ENCODE measurements around the gene DLG5. TPM values are rescaled to one million over a fixed set of nuclear protein-coding genes. Genes with fewer than 3 reads are reported as not detected.

Gene DLG5
- total and polyA plus RNA-seq, 4 donors = 6.6 to 33.2 (median 15.8) TPM

DNA sequence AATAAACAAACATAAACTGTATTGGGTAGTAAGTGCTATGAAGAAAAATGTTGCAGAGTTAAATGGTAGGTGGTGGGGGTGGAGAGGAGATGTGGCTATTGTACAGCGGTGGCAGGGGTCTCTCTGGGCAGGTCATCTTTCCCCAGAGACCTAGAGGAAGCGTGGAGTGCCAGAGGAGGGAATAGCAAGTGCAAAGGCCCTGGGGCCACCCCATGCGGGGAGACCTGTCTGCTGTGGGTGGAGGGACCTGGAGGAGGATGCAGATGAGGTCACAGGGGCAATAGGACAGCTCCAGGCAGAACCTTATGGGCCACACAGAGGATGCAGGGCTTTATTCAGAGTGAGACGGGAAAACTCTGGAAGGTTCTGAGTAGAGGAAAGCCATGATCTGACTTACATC lies 47.5 kb downstream of the DLG5 start:
- H3K27me3 ChIP-seq (ENCODE audit: control insufficient read depth in 3 of 3, insufficient read depth in 3 of 3, low read length in 2 of 3) = no peaks in the 10 kb centered on the region
- H3K9me3 ChIP-seq (ENCODE audit: control insufficient read depth in 4 of 4, insufficient read depth in 3 of 4, low read length in 3 of 4) = no peaks in the 10 kb centered on the region
- H3K27ac ChIP-seq (ENCODE audit: low read depth in 1 of 2, low read length in 1 of 2) = no peak overlapping the region
- H3K4me3 ChIP-seq = no peak overlapping the region
- no peak overlapping the region for H3K9ac ChIP-seq (ENCODE audit: insufficient read depth in 1 of 2, low read length in 2 of 2)
- H3K36me3 ChIP-seq (ENCODE audit: control insufficient read depth in 4 of 4, insufficient read depth in 4 of 4, low read length in 4 of 4) = peaks cover 0 to 3% (median 0%) of the 10 kb centered on the region in 4 donors
- no peak for DNase-seq
- TF ChIP-seq, protein P1, sequence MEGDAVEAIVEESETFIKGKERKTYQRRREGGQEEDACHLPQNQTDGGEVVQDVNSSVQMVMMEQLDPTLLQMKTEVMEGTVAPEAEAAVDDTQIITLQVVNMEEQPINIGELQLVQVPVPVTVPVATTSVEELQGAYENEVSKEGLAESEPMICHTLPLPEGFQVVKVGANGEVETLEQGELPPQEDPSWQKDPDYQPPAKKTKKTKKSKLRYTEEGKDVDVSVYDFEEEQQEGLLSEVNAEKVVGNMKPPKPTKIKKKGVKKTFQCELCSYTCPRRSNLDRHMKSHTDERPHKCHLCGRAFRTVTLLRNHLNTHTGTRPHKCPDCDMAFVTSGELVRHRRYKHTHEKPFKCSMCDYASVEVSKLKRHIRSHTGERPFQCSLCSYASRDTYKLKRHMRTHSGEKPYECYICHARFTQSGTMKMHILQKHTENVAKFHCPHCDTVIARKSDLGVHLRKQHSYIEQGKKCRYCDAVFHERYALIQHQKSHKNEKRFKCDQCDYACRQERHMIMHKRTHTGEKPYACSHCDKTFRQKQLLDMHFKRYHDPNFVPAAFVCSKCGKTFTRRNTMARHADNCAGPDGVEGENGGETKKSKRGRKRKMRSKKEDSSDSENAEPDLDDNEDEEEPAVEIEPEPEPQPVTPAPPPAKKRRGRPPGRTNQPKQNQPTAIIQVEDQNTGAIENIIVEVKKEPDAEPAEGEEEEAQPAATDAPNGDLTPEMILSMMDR (IDR thresholded peaks at IDR 0.05; ENCODE audit: control extremely low read depth, extremely low read depth) = no peak
- H3K4me1 ChIP-seq (ENCODE audit: control insufficient read depth in 5 of 5, insufficient read depth in 5 of 5, low read length in 5 of 5) = peaks cover 11 to 22% (median 12%) of the 10 kb centered on the region in 5 donors
- no peak for ATAC-seq (ENCODE audit: insufficient read depth, low FRiP score)
- 95 to 97% methylated on average over 4 of the region's 4 CpGs for WGBS, 2 donors

DNA sequence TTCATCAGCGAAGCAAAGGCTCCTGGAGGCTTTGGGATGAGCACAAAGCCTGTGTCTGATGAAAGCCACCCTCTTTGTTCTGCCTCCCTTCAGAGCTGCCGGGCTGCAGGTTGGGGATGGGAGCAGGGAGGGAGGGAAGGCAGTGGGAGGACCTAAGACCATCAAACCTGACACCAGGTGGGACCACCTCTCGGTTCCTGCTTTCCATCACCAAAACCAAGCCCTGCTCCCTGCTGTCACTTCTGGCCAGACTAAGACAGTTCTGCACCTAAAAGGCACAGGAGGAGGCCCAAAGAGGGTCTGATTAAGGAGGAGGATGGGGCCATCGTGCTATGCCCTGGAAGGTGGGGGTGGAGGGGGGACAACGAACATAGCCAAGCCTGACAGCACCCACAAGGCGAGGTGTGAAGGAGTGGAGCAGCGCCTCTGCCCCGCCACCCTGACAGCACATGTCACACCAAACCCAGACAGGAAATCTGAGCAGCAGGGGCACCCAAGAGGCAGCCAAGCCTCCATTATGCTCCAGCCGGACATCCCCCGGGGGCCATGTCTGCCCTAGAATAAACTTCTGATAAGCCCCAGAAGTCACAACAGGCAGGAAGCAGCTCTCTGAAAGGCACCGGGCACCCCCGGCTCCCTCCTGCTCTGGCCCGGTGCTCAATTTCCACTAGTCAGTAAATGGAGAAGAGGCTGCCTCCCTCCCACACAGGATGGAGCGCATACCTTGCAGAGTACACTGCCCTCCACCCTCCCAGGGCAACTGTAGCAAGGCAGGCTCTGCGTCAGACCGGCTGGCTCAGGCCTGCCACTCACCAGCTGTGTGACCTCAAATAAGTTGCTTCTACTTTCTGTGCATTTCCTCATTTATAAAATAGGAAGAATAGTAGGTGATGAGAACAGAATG lies 48.9 kb downstream of the DLG5 start:
- H3K4me3 ChIP-seq = no peak overlapping the region
- no peaks in the 10 kb centered on the region for H3K9me3 ChIP-seq (ENCODE audit: control insufficient read depth in 4 of 4, insufficient read depth in 3 of 4, low read length in 3 of 4)
- 30 to 35% methylated on average over 16 of the region's 16 CpGs for WGBS, 2 donors
- peaks cover 0 to 3% (median 0%) of the 10 kb centered on the region in 4 donors for H3K36me3 ChIP-seq (ENCODE audit: control insufficient read depth in 4 of 4, insufficient read depth in 4 of 4, low read length in 4 of 4)
- TF ChIP-seq, protein P1 (IDR thresholded peaks at IDR 0.05; ENCODE audit: control extremely low read depth, extremely low read depth) = no peak
- peak; percentile 44 for ATAC-seq (ENCODE audit: insufficient read depth, low FRiP score)
- DNase-seq = peak; percentile 49 to 62 (median 61)
- H3K4me1 ChIP-seq (ENCODE audit: control insufficient read depth in 5 of 5, insufficient read depth in 5 of 5, low read length in 5 of 5) = peaks cover 11 to 30% (median 19%) of the 10 kb centered on the region in 5 donors
- no peaks in the 10 kb centered on the region for H3K27me3 ChIP-seq (ENCODE audit: control insufficient read depth in 3 of 3, insufficient read depth in 3 of 3, low read length in 2 of 3)
- H3K9ac ChIP-seq (ENCODE audit: insufficient read depth in 1 of 2, low read length in 2 of 2) = no peak overlapping the region
- H3K27ac ChIP-seq (ENCODE audit: low read depth in 1 of 2, low read length in 1 of 2) = peak overlapping the region in 1 of 2 donors; percentile 37

DNA sequence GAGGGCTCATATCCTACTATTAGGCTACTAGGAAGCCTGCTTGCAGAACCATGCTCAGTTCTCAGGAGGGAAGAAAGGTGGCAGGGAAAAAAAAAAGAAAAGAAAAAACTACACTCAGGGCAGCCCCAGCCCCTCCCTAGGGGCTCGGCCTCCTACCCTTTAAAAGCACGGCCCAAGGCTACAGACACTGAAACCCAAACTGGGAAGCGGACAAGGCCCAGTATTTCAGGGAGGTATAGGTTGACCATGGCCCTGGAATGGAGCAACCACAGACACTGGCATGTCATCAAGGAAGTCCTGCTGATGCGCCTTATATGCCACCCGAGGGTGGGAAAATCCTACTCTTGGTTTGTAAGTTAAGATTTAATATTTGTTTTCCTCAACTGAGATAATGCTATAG lies 50.8 kb downstream of the DLG5 start:
- TF ChIP-seq, protein P1 (IDR thresholded peaks at IDR 0.05; ENCODE audit: control extremely low read depth, extremely low read depth) = no peak
- H3K4me3 ChIP-seq = no peak overlapping the region
- 94% methylated on average over 5 of the region's 5 CpGs for WGBS, 2 donors
- no peak overlapping the region for H3K27ac ChIP-seq (ENCODE audit: low read depth in 1 of 2, low read length in 1 of 2)
- no peak overlapping the region for H3K9ac ChIP-seq (ENCODE audit: insufficient read depth in 1 of 2, low read length in 2 of 2)
- ATAC-seq (ENCODE audit: insufficient read depth, low FRiP score) (no peak), DNase-seq (no peak)
- H3K9me3 ChIP-seq (ENCODE audit: control insufficient read depth in 4 of 4, insufficient read depth in 3 of 4, low read length in 3 of 4) = no peaks in the 10 kb centered on the region
- no peaks in the 10 kb centered on the region for H3K27me3 ChIP-seq (ENCODE audit: control insufficient read depth in 3 of 3, insufficient read depth in 3 of 3, low read length in 2 of 3)
- peaks cover 6 to 27% (median 21%) of the 10 kb centered on the region in 5 donors for H3K4me1 ChIP-seq (ENCODE audit: control insufficient read depth in 5 of 5, insufficient read depth in 5 of 5, low read length in 5 of 5)
- no peaks in the 10 kb centered on the region for H3K36me3 ChIP-seq (ENCODE audit: control insufficient read depth in 4 of 4, insufficient read depth in 4 of 4, low read length in 4 of 4)
